PC-9 (cell line): ENCODE results near the gene SLC48A1. TPM values are rescaled to one million over a fixed set of nuclear protein-coding genes. Genes with fewer than 3 reads are reported as not detected.

ENCODE experiments used
- BruUV-seq: library from RNA; stranded (reverse); fragments of 400-500 nt; replicated peaks from 2 replicates; lab custom pipeline; 2021; lab: Mats Ljungman, UMichigan
- CTCF ChIA-PET: fragments of 300-600 bp; sonication (Branson Sonifier 250); formaldehyde crosslinking; loops from one replicate; lab custom pipeline; 2022; ENCODE audit warnings: antibody characterized with exemption; lab: Charles Lee
- POLR2A ChIA-PET: fragments of 300-600 bp; sonication (Branson Sonifier 250); formaldehyde crosslinking; loops from one replicate; lab custom pipeline; 2022; ENCODE audit warnings: antibody characterized with exemption; ENCODE audit not compliant: unreplicated experiment; lab: Charles Lee
- DNase-seq, 2 experiments: peaks; one replicate each; pipeline versions ENCODE4 v3.0.0 to v3.0.0-alpha.2; 2015 to 2022; ENCODE audit warnings: mixed read lengths in 1 of 2
- H2AFZ ChIP-seq: fragments of 200-600 bp; sonication (generic); 2 replicates; pipeline ENCODE4 v1.8.1; 2017; ENCODE audit warnings: antibody characterized with exemption
- H3F3A ChIP-seq: fragments of 200-600 bp; sonication (generic); 2 replicates; pipeline ENCODE4 v1.8.1; 2017; ENCODE audit warnings: antibody characterized with exemption, mild to moderate bottlenecking, low read depth; ENCODE audit not compliant: insufficient read depth
- H3K27ac ChIP-seq: fragments of 200-600 bp; sonication (generic); 2 replicates; pipeline ENCODE4 v1.6.1; 2016; ENCODE audit warnings: mixed run types
- H3K27me3 ChIP-seq: fragments of 200-600 bp; sonication (generic); 2 replicates; pipeline ENCODE4 v1.6.1; 2016; ENCODE audit warnings: low read depth, mixed run types; ENCODE audit not compliant: insufficient read depth
- H3K36me3 ChIP-seq: fragments of 200-600 bp; sonication (generic); 2 replicates; pipeline ENCODE4 v1.6.1; 2016; ENCODE audit warnings: low read depth, mixed run types
- H3K4me1 ChIP-seq: fragments of 200-600 bp; sonication (generic); replicated peaks from 2 replicates; pipeline ENCODE4 v1.6.1; 2016; ENCODE audit warnings: mixed run types; ENCODE audit not compliant: insufficient read depth
- H3K4me2 ChIP-seq: fragments of 200-600 bp; sonication (generic); 2 replicates; pipeline ENCODE4 v1.6.1; 2017; ENCODE audit warnings: mixed run types
- H3K4me3 ChIP-seq: fragments of 200-600 bp; sonication (generic); 2 replicates; pipeline ENCODE4 v1.6.1; 2016; ENCODE audit warnings: mixed run types
- H3K79me2 ChIP-seq: fragments of 200-600 bp; sonication (generic); 2 replicates; pipeline ENCODE4 v1.6.1; 2017; ENCODE audit warnings: low read depth, mixed run types
- H3K9me2 ChIP-seq: fragments of 200-600 bp; sonication (generic); 2 replicates; pipeline ENCODE4 v1.8.1; 2017; ENCODE audit warnings: mild to moderate bottlenecking; ENCODE audit not compliant: insufficient read depth
- H3K9me3 ChIP-seq: fragments of 200-600 bp; sonication (generic); 2 replicates; pipeline ENCODE4 v1.8.1; 2016; ENCODE audit warnings: low read depth; ENCODE audit not compliant: insufficient read depth
- H4K20me1 ChIP-seq: fragments of 200-600 bp; sonication (generic); 2 replicates; pipeline ENCODE4 v1.8.1; 2017; ENCODE audit not compliant: insufficient read depth
- EZH2 ChIP-seq: fragments of 200-600 bp; sonication (generic); IDR thresholded peaks from 2 replicates; pipeline ENCODE4 v1.8.0; 2017; ENCODE audit warnings: antibody characterized with exemption, low read depth
- intact Hi-C: fragments of 100-400 bp; cut with micrococcal nuclease; formaldehyde crosslinking; loops from one replicate; pipeline ENCODE4 v1.10.0; 2022; ENCODE audit not compliant: unreplicated experiment
- total RNA-seq: library from RNA; stranded (reverse); gene quantifications from 2 replicates; pipeline ENCODE4 v1.2.3, GENCODE V29; 2021
- TF ChIP-seq, protein P1 (sequence below): fragments of 200-600 bp; sonication (generic); conservative IDR thresholded peaks from 2 replicates; pipeline ENCODE4 v1.6.1; 2017; ENCODE audit warnings: mixed run types, antibody characterized with exemption, mild to moderate bottlenecking, moderate library complexity

SLC48A1 gene
- total RNA-seq, 1 experiment from 2014 or later = 108 TPM

DNA sequence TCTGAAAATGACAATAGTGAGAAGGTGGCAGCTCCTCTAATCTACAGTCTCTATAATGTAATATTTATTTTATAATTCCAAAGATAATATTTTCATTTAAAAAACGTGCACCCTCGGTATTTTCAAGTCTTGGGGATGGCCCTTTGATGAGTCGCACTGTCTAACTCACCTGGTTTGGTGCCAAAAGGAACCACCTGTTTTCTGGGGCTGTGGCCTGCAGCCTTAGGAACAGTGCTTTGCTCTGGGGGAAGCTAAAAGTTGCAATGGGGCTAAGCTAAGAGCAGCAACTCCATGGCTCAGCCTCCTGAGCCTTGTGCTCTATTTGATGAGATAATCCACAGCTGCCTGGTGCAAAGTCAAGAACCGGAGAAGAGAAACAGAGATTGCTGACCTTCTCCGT lies 41.3 kb upstream of the SLC48A1 start:
- TF ChIP-seq, protein P1, sequence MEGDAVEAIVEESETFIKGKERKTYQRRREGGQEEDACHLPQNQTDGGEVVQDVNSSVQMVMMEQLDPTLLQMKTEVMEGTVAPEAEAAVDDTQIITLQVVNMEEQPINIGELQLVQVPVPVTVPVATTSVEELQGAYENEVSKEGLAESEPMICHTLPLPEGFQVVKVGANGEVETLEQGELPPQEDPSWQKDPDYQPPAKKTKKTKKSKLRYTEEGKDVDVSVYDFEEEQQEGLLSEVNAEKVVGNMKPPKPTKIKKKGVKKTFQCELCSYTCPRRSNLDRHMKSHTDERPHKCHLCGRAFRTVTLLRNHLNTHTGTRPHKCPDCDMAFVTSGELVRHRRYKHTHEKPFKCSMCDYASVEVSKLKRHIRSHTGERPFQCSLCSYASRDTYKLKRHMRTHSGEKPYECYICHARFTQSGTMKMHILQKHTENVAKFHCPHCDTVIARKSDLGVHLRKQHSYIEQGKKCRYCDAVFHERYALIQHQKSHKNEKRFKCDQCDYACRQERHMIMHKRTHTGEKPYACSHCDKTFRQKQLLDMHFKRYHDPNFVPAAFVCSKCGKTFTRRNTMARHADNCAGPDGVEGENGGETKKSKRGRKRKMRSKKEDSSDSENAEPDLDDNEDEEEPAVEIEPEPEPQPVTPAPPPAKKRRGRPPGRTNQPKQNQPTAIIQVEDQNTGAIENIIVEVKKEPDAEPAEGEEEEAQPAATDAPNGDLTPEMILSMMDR = no peak
- TF ChIP-seq EZH2 = no peak
- DNase-seq = no peak
- no TSS peak for BruUV-seq
- Histone ChIP-seq H3K4me1 (no peaks in the 10 kb centered on the region), H4K20me1 (no peaks in the 10 kb centered on the region), H3K9me2 (no peaks in the 10 kb centered on the region), H3K36me3 (no peaks in the 10 kb centered on the region), H3K27me3 (no peaks in the 10 kb centered on the region), H3K9me3 (no peaks in the 10 kb centered on the region), H3K4me2 (no peak overlapping the region), H3K27ac (no peak overlapping the region), H3K4me3 (no peak overlapping the region), H3F3A (0 out of 2 replicates have a peak, but pooled peaks cover 6% of the 10 kb centered on the region), H3K79me2 (no peaks in the 10 kb centered on the region), H2AFZ (no peak overlapping the region)
- ChIA-PET POLR2A (no interaction called here), CTCF (interaction anchor here (0.7 to 1.1 kb wide), 2 partner anchors 11 to 1327 kb away, joined by 3 to 4 read pairs; no protein-coding TSS in a partner anchor)
- intact Hi-C loops = no loop called here

DNA sequence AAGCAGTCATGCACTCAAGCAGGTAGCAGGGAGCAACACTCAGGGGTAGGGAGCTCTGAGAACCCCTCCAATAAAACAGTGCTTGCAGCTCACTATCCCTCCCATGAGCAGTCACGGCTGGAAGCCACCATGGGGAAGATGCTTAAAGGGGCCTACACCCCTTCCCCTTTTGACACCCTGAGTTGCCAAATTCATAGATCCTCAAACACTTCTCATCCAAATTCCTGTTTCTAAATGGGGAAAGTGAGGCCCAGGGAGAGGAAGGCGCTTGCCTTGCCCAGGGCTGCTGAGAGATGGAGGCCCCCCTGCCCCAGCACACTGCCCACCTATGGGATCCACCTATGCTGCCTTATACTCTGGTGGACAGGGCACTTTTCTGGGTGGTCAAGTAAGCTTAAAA lies 40.5 kb upstream of the SLC48A1 start:
- CTCF ChIA-PET = interaction anchor here (0.7 to 1.1 kb wide), 2 partner anchors 10 to 104 kb away, joined by 3 to 4 read pairs; no protein-coding TSS in a partner anchor
- intact Hi-C loops = no loop called here
- no TSS peak for BruUV-seq

DNA sequence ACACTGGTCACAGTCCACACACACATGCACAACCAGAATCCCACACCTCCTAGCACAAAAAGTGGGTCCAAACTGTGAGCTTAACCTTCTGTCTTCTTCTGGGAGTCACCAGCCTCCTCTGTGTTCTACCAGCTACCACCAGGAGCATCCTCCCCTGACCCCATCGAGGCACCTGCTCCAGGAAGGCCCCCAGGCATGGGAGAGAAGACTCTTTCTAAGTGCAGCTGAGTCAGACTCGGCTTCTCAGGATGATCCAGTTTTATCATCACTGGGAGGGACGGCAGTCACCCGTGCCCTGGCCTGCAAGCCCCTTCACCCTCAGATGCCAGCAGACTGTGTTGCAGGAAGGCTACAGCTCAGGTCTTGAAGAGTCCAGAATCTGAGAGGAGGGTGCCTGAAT lies 39.9 kb upstream of the SLC48A1 start:
- intact Hi-C loops = no loop called here
- TF ChIP-seq EZH2 = no peak
- TF ChIP-seq, protein P1 = no peak
- no peak overlapping the region for H3K4me3 ChIP-seq
- no peaks in the 10 kb centered on the region for H3K79me2 ChIP-seq
- no peaks in the 10 kb centered on the region for H3K27me3 ChIP-seq
- CTCF ChIA-PET = interaction anchor here (0.7 to 1.1 kb wide), 3 partner anchors 9 to 103 kb away, joined by 3 to 4 read pairs (median 4); no protein-coding TSS in a partner anchor
- POLR2A ChIA-PET = no interaction called here
- BruUV-seq = no TSS peak
- H3F3A ChIP-seq = 0 out of 2 replicates have a peak, but pooled peaks cover 6% of the 10 kb centered on the region
- no peaks in the 10 kb centered on the region for H4K20me1 ChIP-seq
- H3K4me1 ChIP-seq = no peaks in the 10 kb centered on the region
- no peak for DNase-seq
- no peak overlapping the region for H2AFZ ChIP-seq
- H3K9me2 ChIP-seq = no peaks in the 10 kb centered on the region
- H3K9me3 ChIP-seq = no peaks in the 10 kb centered on the region
- H3K27ac ChIP-seq = no peak overlapping the region
- H3K4me2 ChIP-seq = no peak overlapping the region
- H3K36me3 ChIP-seq = no peaks in the 10 kb centered on the region

More for the DNA sequence above, 40.5 kb upstream of the SLC48A1 start:
- no peak overlapping the region for H3K4me3 ChIP-seq
- no peaks in the 10 kb centered on the region for H3K27me3 ChIP-seq
- no peak overlapping the region for H3K27ac ChIP-seq
- H3F3A ChIP-seq = 0 out of 2 replicates have a peak, but pooled peaks cover 6% of the 10 kb centered on the region
- POLR2A ChIA-PET = no interaction called here
- TF ChIP-seq, protein P1 = no peak
- no peak for TF ChIP-seq EZH2
- no peaks in the 10 kb centered on the region for H3K79me2 ChIP-seq
- no peaks in the 10 kb centered on the region for H3K9me2 ChIP-seq
- no peaks in the 10 kb centered on the region for H3K9me3 ChIP-seq
- H4K20me1 ChIP-seq = no peaks in the 10 kb centered on the region
- no peak overlapping the region for H2AFZ ChIP-seq
- H3K4me2 ChIP-seq = no peak overlapping the region
- H3K4me1 ChIP-seq = no peaks in the 10 kb centered on the region
- no peak for DNase-seq
- H3K36me3 ChIP-seq = no peaks in the 10 kb centered on the region
